A673 (cell line): ENCODE data around the gene UBE2D1.

Source experiments
- CTCF ChIP-seq: fragments of 300-800, 200-600 bp; sonication (generic); conservative IDR thresholded peaks from 2 replicates; pipeline ENCODE4 v1.5.1; 2017; ENCODE audit warnings: low read depth, mild to moderate bottlenecking, antibody characterized with exemption, low read length, moderate library complexity, mixed read lengths
- EZH2 ChIP-seq: fragments of 200-600 bp; sonication (generic); IDR thresholded peaks from 2 replicates; pipeline ENCODE4 v1.6.1; 2017; ENCODE audit warnings: borderline replicate concordance, low read depth, mild to moderate bottlenecking, mixed read lengths, antibody characterized with exemption, low read length; ENCODE audit not compliant: poor library complexity, severe bottlenecking

- TF ChIP-seq CTCF, result no peak
- TF ChIP-seq EZH2, result no peak
Observed at GRCh38 chr10:58318346-58318745, 16.5 kb upstream of the UBE2D1 start.
